Posterior vena cava (tissue), 2 donors: ENCODE results near the gene ADGRD1. TPM values are rescaled to one million over a fixed set of nuclear protein-coding genes. Genes with fewer than 3 reads are reported as not detected.

Experiments used
- DNase-seq: peaks from one replicate; pipeline ENCODE4 v3.0.0-alpha.2; 2020; ENCODE audit warnings: low spot score
- intact Hi-C, 2 donors: fragments of 100-400 bp; cut with DNase I; formaldehyde crosslinking; loops; one replicate each; pipeline versions ENCODE4 v1.14.1 to v1.14.2; 2022 to 2023
- total RNA-seq, 2 donors: library from RNA; stranded (reverse); fragmentation: NEBNext Ultra II Directional; extraction: Animal tissue kit (Norgen Biotek cat#: 25700); gene quantifications; one replicate each; pipeline ENCODE4 v1.2.1, GENCODE V29; 2021
- donor health status: DM: yes; HTN: yes; CAD: no.
- donor health status: DM: yes; HTN: yes; CAD: no.

ADGRD1 gene
- total RNA-seq, 2 donors from 2014 or later = 178 to 238 TPM

DNA sequence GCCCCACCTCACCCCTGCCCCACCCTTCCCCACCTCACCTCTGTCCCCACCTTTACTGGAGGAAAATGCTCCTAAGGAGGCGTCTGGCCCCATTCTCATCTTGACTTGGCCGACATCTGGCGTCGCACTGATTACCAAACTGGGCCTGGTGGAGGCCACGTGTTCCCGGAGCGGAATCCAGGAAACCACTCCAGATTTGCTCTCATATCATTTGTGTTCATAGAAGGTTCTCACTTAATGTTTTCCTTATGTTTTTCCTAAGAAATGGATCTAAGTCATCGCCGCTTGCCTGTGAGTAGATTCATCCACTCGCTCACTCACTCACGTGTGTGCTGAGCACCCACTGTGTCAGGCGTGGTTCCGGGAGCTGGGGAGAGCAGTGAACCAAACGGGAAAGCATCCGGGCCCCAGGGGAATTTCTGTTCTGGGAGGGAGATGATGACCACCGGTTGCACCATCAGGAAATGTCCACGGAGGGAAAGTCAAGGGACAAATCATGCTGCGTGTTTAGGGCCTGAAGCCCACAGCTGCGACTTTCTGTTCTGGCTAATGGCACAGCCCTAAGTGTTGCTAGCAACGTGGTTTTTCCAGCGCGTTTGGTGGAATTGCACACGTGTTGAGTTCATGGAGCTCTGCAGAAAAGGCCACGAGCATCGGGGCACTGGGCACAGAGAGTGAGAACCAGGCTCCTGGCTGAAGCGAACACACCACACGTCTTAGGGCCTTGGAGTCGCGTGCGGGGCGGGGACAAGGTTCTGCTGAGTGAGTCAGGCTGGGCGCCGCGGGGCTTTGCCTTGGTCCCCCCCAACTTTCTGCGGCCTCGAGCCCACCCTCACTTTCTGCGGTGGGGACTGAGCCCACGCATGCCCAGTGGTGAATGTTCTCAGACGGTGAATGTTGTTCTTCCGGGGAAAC, 57.7 kb downstream of the ADGRD1 start:
- DNase-seq = peak; percentile 91
- intact Hi-C loops = no loop called here

GRCh38 chr12:131012279-131013069, 58.8 kb downstream of the ADGRD1 start:
- no peak for DNase-seq
- intact Hi-C loops = no loop called here

DNA sequence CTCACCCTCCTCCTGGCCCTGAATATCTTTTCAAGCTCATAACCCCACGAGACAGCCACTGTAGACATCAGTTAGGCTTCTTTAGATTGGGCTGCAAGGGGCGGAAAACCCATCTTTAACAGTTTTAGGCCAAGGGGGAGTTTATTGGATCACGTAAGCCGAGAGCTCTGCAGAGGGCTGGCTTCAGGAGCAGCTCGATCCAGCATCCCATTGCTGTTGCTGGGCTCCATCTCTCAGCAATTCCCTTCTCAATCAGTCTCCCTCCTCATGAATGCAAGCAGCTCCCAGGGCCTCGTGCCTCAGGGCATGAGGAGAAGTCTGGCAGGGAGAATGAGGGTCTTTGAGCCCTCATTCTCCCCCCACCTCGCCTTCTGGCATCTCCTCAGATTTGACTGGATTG, 59.4 kb downstream of the ADGRD1 start:
- DNase-seq = no peak
- intact Hi-C loops = no loop called here

GRCh38 chr12:131014343-131014742, 60.6 kb downstream of the ADGRD1 start:
- intact Hi-C loops = no loop called here
- DNase-seq = no peak

DNA sequence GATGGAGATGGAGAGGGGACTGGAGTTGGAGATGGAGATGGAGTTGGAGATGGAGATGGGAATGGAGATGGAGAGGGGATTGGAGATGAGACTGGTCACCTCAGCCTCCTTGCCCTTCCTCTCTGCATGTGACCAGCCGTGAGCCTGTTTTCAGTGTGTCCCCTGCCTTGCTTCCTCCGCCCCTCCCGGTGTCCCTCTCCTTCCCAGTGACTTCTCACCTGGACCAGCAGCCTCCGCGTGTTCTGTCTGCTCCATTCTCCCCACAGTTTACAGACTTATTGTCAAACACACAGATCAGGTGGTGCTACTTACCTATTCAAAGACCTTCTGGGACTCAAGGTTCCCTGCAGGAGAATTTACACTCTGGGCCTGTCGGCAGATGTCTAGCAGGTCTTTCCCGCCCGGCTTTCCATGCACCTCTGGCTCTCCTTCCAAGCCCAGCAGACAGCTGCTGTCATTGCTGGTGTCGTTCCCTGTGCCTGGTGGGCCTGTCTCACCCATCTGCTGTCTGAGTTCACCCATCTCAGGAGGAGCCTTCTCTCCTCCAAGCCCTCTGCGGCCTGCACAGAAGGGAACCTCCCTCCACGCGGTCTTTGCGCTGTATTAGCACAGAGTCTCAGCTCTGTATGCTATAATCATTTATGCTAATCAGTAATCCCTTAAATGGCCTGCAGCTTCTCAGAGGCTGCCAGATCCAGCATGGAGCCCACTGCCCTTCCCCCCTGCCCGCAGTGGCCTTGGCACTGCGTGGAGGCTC, 62.1 kb downstream of the ADGRD1 start:
- no peak for DNase-seq
- intact Hi-C loops = no loop called here

- DNase-seq = no peak
- intact Hi-C loops = no loop called here
These were observed 63.8 kb downstream of the ADGRD1 start for GRCh38 chr12:131017477-131017991.

DNA sequence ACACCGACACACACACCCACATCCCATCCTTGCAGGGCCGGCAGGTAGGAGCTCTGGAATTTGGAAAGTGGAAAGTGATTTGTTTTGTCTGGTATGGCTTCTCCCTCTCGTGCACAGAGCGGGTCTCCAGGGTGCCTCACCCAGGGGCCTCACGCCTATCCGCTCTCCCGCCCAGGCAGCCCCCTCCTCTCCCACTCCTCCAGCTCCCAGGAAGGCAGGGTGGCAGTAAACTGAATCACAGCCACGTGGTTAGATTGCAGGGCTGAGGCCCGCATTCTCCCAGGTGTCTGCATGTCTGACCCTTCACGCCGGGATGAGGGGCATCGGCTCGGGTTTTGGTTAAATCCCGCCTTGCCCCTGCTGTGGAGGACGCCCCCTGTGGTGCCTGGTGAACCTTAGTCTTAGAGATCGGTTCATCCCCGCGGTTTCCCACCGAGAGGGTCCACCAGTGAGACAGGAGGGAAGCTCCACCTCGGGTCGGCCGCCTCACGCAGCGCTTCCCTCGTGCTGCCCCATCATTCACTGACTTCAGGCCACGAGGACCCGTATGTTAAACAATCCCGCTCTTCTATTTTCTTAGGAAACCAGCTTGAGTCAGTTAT, 64.4 kb downstream of the ADGRD1 start:
- DNase-seq = no peak
- intact Hi-C loops = no loop called here

- no peak for DNase-seq
- intact Hi-C loops = no loop called here
These were observed 65.2 kb downstream of the ADGRD1 start for GRCh38 chr12:131018808-131019397.

GRCh38 chr12:131020326-131021153, 66.8 kb downstream of the ADGRD1 start:
- intact Hi-C loops = loop anchor here in 1 of 2 donors (5.0 kb wide), 1 partner anchor 98 kb away; no protein-coding TSS in a partner anchor
- DNase-seq = no peak

DNA sequence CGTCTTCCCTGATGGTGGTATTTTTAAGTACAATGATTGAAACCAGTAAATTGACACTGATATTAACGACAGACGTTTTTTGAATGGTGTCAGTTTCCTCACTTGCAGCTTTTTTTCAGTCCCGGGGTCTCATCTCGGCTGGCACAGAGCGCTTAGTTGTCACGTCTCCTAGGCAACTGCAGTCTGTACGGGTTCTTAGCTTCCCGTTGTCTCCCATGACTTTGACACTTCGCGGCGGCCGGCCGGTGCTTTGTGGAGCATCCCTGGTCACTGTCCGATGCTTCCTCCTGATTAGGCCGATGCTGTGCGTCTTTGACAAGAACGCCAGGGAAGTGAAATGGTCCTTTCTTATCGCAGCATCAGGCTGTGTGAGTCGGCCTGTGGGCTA, 67.4 kb downstream of the ADGRD1 start:
- intact Hi-C loops = loop anchor here in 1 of 2 donors (5.0 kb wide), 1 partner anchor 99 kb away; no protein-coding TSS in a partner anchor
- DNase-seq = no peak

DNA sequence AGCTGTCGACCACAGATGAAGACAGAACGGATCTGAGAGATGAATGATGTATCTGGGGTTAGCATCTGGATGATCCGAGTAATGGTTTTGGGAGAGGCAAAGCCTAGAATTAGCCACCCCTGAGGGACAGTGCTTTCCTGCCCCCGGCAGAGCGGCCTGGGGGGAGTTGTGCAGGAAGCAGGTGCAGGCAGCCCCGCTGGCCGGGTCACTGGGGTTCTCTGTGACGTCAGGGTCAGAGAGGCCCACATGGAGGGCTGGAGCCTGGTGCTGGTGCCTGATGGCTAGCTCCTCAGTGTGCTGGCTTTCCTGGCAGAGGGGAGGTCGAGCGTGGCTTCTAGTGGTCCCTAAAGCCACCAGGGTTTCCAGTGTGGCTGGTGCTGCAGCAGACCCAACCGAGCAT, 70.3 kb downstream of the ADGRD1 start:
- DNase-seq = no peak
- intact Hi-C loops = loop anchor here in 1 of 2 donors (5.0 kb wide), 1 partner anchor 102 kb away; no protein-coding TSS in a partner anchor

GRCh38 chr12:131024721-131025120, 71.0 kb downstream of the ADGRD1 start:
- DNase-seq = no peak
- intact Hi-C loops = loop anchor here in 1 of 2 donors (5.0 kb wide), 1 partner anchor 102 kb away; no protein-coding TSS in a partner anchor

- no peak for DNase-seq
- intact Hi-C loops = no loop called here
These were observed 71.5 kb downstream of the ADGRD1 start for GRCh38 chr12:131025234-131025633.

GRCh38 chr12:131025939-131026702, 72.4 kb downstream of the ADGRD1 start:
- intact Hi-C loops = no loop called here
- peak; percentile 91 for DNase-seq

GRCh38 chr12:131026754-131027153, 73.0 kb downstream of the ADGRD1 start:
- DNase-seq = no peak

DNA sequence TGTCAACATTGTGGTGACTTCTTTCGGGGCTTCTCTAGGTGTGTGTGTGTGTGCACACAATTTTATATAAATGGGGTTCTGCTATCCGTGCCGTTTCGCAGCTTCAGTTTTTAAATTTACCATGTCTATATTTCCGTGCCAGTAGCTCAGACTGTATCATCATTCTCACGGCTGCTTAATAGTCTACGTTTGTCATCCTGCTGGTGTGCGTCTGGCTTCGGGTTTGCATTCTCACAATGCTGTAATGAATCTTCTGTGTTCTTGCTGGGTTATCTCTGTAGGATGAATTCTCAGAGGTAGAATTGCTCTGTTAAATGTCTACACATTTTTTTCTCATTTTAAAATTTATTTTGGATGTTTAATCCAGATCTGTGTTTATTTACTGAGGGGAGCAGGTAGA, 73.6 kb downstream of the ADGRD1 start:
- intact Hi-C loops = no loop called here

More at GRCh38 chr12:131026754-131027153, 73.0 kb downstream of the ADGRD1 start:
- intact Hi-C loops = no loop called here

More for the DNA sequence above, 73.6 kb downstream of the ADGRD1 start:
- DNase-seq = no peak
